Tibial nerve (tissue), 3 donors: Measurements from ENCODE around the gene SLC9A4.
"Not testable (repeated sequence)": the region's sequence is repeated elsewhere in the genome, so short reads cannot be mapped to it uniquely, and the experiment has no call there.

Experiments
- CTCF ChIP-seq, 5 experiments: fragments of 200-600 bp in 3 of 5; fragments of 450-650 bp in 2 of 5; sonication (generic) in 3 of 5; IDR thresholded peaks; one replicate each; pipeline ENCODE4 v1.5.1; 2016 to 2019; ENCODE audit warnings: antibody characterized with exemption in 5 of 5, mild to moderate bottlenecking in 3 of 5, moderate library complexity in 2 of 5
- POLR2A ChIP-seq, 2 donors: fragments of 450-650 bp; IDR thresholded peaks; one replicate each; pipeline ENCODE4 v1.6.1; 2017; ENCODE audit warnings: antibody characterized with exemption in 2 of 2, mild to moderate bottlenecking in 2 of 2, moderate library complexity in 2 of 2

GRCh38 chr2:102562542-102562941 is 89.5 kb downstream of the SLC9A4 start:
- not testable (repeated sequence) for TF ChIP-seq POLR2A, CTCF (IDR thresholded peaks at IDR 0.05)
